Hepatic stellate cell (primary cell): ENCODE results near the gene CCL2.
A peak's percentile ranks its signal among the peaks of the same experiment; 100 is the strongest.
"Not testable (repeated sequence)": the region's sequence is repeated elsewhere in the genome, so short reads cannot be mapped to it uniquely, and the experiment has no call there.

Source experiments
- DNase-seq: peaks from one replicate; pipeline ENCODE4 v3.0.0; 2011; ENCODE audit warnings: low spot score

The CCL2 gene

GRCh38 chr17:34254651-34255380, at the start of gene CCL2:
Gene CCL2, plus strand, starts transcription at chr17:34255285. Its CDS starts 65 bp downstream, at chr17:34255350.
- peak; percentile 55 for DNase-seq

- no peak for DNase-seq
Measured at GRCh38 chr17:34205401-34205800, 49.7 kb upstream of the CCL2 start.

- no peak for DNase-seq
Measured at GRCh38 chr17:34206569-34206968, 48.5 kb upstream of the CCL2 start.

- no peak for DNase-seq
Measured at GRCh38 chr17:34207572-34207971, 47.5 kb upstream of the CCL2 start.

- DNase-seq: no peak
Measured at GRCh38 chr17:34218748-34219147, 36.3 kb upstream of the CCL2 start.

GRCh38 chr17:34219405-34219804, 35.7 kb upstream of the CCL2 start:
- DNase-seq: no peak

GRCh38 chr17:34220045-34220751, 34.9 kb upstream of the CCL2 start:
- no peak for DNase-seq

GRCh38 chr17:34220752-34221395, 34.2 kb upstream of the CCL2 start:
- DNase-seq: no peak

GRCh38 chr17:34221411-34221810, 33.7 kb upstream of the CCL2 start:
- no peak for DNase-seq

GRCh38 chr17:34222722-34223497, 32.2 kb upstream of the CCL2 start:
- DNase-seq: no peak

GRCh38 chr17:34225046-34225445, 30.0 kb upstream of the CCL2 start:
- DNase-seq: no peak

- DNase-seq: no peak
Measured at GRCh38 chr17:34226011-34226743, 28.9 kb upstream of the CCL2 start.

- no peak for DNase-seq
Measured at GRCh38 chr17:34226744-34227034, 28.4 kb upstream of the CCL2 start.

- DNase-seq: not testable (repeated sequence)
Measured at GRCh38 chr17:34227293-34227692, 27.8 kb upstream of the CCL2 start.

GRCh38 chr17:34227707-34228106, 27.4 kb upstream of the CCL2 start:
- DNase-seq: no peak

GRCh38 chr17:34228781-34229180, 26.3 kb upstream of the CCL2 start:
- no peak for DNase-seq

GRCh38 chr17:34230342-34230741, 24.7 kb upstream of the CCL2 start:
- no peak for DNase-seq

- DNase-seq: no peak
Measured at GRCh38 chr17:34234616-34235015, 20.5 kb upstream of the CCL2 start.

GRCh38 chr17:34235389-34236028, 19.6 kb upstream of the CCL2 start:
- DNase-seq: no peak

GRCh38 chr17:34236281-34236892, 18.7 kb upstream of the CCL2 start:
- DNase-seq: no peak

- DNase-seq: no peak
Measured at GRCh38 chr17:34237458-34237857, 17.6 kb upstream of the CCL2 start.
